GM21381 (cell line): ENCODE results near the gene PPP4R1.
"Not testable (repeated sequence)": the region's sequence is repeated elsewhere in the genome, so short reads cannot be mapped to it uniquely, and the experiment has no call there.

ENCODE experiments used
- ATAC-seq: cut with Tn5 transposase; IDR thresholded peaks from one replicate; pipeline ENCODE4 v1.9.1; 2021; ENCODE audit warnings: mild to moderate bottlenecking, moderate library complexity; ENCODE audit not compliant: unreplicated experiment

The PPP4R1 gene, protein sequence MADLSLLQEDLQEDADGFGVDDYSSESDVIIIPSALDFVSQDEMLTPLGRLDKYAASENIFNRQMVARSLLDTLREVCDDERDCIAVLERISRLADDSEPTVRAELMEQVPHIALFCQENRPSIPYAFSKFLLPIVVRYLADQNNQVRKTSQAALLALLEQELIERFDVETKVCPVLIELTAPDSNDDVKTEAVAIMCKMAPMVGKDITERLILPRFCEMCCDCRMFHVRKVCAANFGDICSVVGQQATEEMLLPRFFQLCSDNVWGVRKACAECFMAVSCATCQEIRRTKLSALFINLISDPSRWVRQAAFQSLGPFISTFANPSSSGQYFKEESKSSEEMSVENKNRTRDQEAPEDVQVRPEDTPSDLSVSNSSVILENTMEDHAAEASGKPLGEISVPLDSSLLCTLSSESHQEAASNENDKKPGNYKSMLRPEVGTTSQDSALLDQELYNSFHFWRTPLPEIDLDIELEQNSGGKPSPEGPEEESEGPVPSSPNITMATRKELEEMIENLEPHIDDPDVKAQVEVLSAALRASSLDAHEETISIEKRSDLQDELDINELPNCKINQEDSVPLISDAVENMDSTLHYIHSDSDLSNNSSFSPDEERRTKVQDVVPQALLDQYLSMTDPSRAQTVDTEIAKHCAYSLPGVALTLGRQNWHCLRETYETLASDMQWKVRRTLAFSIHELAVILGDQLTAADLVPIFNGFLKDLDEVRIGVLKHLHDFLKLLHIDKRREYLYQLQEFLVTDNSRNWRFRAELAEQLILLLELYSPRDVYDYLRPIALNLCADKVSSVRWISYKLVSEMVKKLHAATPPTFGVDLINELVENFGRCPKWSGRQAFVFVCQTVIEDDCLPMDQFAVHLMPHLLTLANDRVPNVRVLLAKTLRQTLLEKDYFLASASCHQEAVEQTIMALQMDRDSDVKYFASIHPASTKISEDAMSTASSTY

DNA sequence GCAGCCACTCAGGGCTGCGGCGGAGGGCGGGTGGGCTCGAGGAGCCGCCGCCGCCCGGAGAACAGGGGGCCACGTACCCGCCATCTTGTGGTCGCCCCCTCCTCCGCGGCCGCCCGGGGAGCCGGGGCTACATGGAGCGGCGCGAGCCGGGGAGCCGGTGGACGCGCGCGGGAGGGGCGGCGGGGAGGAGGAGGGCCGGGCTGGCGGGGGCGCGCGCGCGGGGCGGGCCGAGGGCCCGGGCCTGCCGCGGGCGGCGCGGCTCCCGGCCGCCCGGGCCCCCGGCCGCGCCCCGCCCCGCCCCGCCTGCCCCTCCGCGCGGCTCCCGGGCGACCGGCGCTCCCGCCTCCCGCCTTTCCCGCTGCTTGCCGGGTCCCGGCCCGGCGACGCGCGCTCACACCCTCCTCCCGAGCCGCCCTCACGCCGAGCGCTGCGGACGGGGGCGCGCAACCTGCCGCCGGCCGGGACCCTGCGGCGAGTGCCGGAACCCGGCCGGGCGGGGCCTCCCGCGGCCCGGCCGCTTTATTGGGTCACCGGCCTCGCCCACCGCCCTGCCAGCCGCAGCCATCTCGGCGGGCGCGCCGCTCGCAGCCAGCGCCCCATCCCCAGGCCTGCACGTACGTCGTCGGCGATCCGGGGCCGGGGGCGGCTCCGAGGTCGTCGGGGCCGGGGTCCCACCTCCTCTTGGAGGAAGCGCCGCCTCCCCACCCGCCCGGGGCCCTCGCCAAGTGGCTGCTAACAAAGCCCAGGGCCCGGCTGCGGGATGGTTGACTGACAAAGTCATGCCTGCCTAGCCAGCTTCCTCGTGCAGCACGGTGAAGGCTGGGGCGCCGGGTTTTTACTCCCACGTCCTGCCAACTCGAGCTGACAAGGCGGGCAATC, at the start of gene PPP4R1:
Gene PPP4R1, minus strand, starts transcription at position 159 of the 879 bp plus-strand sequence. Its CDS starts 75 bp downstream, at position 84.
- ATAC-seq = peak; percentile 52

GRCh38 chr18:9663377-9663776, 49.0 kb upstream of the PPP4R1 start:
- no peak for ATAC-seq

GRCh38 chr18:9661564-9661963, 47.2 kb upstream of the PPP4R1 start:
- no peak for ATAC-seq

- no peak for ATAC-seq
Observed at GRCh38 chr18:9659499-9660375, 45.4 kb upstream of the PPP4R1 start.

DNA sequence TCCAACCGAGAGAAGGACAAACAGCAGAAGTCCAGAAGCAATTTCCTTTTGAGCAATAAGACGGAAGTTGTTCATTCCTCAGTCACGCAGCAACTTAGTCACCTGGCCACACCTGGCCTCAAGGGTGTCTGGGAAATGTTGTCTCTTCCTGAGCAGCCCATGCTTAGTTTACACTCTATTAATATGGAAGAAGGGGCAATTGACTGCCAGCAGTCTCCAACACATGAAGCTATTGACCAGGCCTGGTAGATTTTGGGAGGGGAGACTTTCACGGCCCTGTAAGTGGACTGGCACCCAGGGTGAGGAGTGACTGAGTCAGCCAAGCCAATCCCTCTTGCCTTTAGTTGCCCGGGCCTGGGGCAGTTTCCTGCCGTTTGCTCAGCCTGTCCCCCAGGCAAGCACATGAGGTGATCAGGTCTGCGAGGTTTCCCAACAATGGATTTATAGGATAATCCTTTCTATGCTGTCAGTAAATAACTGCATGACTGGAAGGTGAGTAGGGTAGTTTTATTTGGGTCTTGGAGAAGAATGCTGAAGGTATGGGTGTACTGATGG, 43.8 kb upstream of the PPP4R1 start:
- no peak for ATAC-seq

- ATAC-seq = no peak
Observed at GRCh38 chr18:9655232-9655767, 40.9 kb upstream of the PPP4R1 start.

DNA sequence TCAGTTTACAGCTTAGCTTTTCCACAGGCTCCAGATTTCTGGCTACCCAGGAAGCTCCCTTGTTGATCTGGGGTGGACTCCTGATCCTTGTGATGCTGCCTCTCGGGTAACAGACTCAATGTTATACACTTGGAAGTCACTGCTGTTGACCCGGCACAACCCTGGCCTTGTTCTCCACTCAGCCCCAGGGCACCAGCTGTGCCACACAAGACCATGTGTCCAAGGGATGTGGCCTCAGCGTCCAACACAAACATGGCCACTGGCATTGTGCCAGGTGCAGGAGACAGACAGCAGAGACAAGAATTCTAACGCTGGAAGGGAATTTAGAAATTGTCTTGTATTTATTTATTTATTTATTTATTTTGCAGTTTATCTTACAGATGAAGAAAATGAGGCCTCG, 39.0 kb upstream of the PPP4R1 start:
- ATAC-seq = no peak

- no peak for ATAC-seq
Observed at GRCh38 chr18:9649164-9649540, 34.8 kb upstream of the PPP4R1 start.

DNA sequence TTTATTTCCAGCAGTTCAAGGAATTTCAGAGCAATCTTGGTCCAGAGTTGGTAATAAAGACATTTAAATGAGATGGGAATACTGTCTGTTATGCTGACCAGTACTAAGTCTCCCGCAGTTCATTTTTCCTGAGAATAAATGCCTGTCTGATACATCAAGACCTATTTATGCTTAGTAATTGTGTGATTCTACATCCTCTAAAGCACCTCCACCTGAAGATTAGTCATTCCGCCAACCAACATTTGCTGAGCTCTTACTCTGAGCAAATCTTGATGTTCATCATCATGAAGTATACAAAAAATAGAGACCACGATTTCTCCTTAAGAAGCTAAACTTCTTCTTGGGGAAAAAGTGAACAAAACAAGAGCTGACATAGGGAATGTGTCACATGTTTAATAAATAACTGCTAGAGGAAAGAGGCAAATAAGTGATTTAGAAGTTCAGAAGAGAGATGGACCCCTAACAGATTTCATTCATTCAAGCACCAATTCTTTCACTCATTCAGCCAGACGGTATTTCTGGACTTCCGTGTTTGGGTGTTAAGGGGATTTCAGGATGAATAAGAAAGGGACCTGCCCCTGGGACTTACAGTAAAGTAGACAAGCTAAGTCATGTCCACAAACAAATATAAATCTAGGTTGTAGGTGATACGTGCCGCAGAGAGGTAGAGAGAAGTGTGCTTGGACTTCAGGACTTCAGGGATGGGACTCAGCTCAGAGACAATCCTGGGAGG, 34.2 kb upstream of the PPP4R1 start:
- no peak for ATAC-seq

DNA sequence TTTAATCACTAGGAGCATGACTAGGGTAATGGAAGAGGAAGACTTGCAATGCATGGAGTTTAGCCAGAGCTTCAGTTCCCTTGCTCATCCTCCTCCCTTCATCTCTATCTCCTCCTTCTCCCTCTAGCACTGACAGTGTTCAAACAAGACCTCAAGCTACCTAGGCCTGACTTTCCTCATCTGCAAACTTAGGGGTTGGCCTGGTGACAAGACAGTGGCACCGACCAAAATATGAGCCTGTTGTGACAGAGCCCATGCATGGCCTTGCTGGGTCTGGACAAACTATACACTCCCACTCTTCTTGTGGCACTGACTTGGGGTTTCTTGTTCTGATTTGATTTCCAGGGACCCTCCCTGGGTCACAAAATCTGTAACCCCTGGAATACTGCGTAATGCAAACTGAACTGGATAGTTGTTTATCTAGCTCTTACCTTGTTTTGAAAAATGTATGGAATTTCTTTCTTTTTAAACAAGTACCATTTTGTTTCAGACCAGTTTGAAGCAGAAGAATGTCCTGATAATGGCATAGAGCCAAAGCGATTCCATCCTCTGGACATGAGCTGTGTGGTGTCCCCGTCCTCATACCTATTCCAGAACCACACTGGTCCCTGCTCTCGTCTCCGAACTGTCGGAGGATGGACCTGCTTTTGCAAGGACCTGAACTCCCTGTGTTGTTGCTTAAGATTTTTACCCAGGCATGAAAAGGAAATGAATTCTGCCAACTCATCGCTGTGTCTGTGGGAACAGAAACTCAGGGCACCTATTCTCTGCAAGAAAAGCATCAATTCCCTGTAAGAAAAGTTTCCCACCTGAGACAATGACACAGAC, 33.4 kb upstream of the PPP4R1 start:
- ATAC-seq = no peak

GRCh38 chr18:9643549-9643948, 29.2 kb upstream of the PPP4R1 start:
- no peak for ATAC-seq

GRCh38 chr18:9642799-9643462, 28.6 kb upstream of the PPP4R1 start:
- ATAC-seq = no peak

- ATAC-seq = not testable (repeated sequence)
Observed at GRCh38 chr18:9641081-9641480, 26.7 kb upstream of the PPP4R1 start.

DNA sequence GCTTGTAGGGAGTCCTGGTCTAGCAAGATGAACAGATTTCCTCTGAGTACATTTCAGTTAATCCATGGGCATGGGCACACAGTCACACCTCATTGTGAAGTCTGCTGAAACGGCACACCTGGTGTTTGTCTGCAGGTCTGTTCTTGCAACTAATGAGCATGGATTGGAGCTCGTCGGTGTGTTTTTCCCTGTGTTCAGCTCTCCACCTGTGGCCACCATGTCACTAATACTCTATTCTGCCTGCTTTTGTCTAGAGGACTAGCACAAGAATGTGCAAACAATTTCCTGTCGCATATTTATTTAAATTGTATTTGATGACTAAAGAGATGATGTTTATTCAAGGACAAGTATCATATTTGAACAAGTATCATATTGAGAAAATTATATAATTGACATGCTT, 24.5 kb upstream of the PPP4R1 start:
- no peak for ATAC-seq

DNA sequence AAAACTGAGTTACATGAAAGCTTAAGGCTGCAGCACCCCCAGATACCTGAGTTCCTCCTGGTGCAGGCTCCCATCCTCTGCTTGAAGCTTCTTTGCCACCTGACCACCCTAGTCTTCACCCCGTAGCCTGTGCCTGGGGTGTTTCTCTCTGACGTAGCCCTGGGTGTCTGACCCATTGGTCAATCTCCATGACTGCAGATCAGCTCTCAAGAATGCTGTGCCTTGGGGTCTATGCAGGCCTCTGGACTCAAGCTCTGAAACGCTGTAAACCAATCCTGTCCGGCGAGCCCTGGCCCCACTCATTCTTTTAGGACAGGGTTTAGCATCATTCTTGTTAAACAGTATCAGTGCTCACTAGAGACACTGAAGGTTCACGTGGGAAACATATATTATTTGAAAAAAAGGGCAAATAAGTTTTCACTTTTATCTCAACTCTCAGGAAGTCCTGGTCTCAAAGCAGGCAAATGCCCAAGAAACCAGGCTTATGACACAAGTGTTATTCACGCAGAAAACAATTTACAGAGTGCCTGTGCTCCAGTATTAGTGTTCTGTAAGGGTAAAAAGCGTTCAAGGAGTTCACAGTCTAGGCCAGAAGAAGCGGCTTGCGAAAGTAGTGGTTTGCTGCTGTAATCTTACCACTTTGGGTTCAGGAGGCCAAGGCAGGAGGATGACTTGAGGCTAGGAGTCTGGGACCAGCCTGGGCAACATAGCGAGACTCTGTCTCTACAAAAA, 22.8 kb upstream of the PPP4R1 start:
- no peak for ATAC-seq

GRCh38 chr18:9634856-9635255, 20.5 kb upstream of the PPP4R1 start:
- ATAC-seq = no peak
